PC-3 (cell line): ENCODE data around the gene SEMA3A. TPM values are rescaled to one million over a fixed set of nuclear protein-coding genes. Genes with fewer than 3 reads are reported as not detected.

Experiments used
- ATAC-seq: fragments of 200-7000 bp; cut with Tn5 transposase; 2 replicates; pipeline ENCODE4 v1.9.1; 2020; ENCODE audit warnings: mild to moderate bottlenecking, moderate library complexity
- BruUV-seq: library from RNA; stranded (reverse); fragments of 400-500 nt; replicated peaks from 2 replicates; lab custom pipeline; 2021; lab: Mats Ljungman, UMichigan
- CTCF ChIA-PET: fragments of 300-600 bp; sonication (Branson Sonifier 250); formaldehyde crosslinking; loops from one replicate; lab custom pipeline; 2022; ENCODE audit warnings: antibody characterized with exemption; lab: Charles Lee
- POLR2A ChIA-PET: fragments of 300-600 bp; sonication (Branson Sonifier 250); formaldehyde crosslinking; loops from one replicate; lab custom pipeline; 2022; ENCODE audit warnings: antibody characterized with exemption; ENCODE audit not compliant: unreplicated experiment; lab: Charles Lee
- DNase-seq: peaks from one replicate; pipeline ENCODE4 v3.0.0-alpha.2; 2015
- H2AFZ ChIP-seq: fragments of 300-600 bp; sonication (generic); 2 replicates; pipeline ENCODE4 v1.6.0; 2016; ENCODE audit warnings: antibody characterized with exemption, low read length
- H3F3A ChIP-seq: fragments of 300-600 bp; sonication (generic); one replicate; pipeline ENCODE4 v1.6.0; 2017; ENCODE audit warnings: antibody characterized with exemption, low read length, control low read depth, mild to moderate bottlenecking; ENCODE audit not compliant: unreplicated experiment
- H3K27ac ChIP-seq: fragments of 300-600 bp; sonication (generic); 2 replicates; pipeline ENCODE4 v1.5.1; 2016; ENCODE audit warnings: mild to moderate bottlenecking, low read length
- H3K27me3 ChIP-seq: fragments of 300-600 bp; sonication (generic); 2 replicates; pipeline ENCODE4 v1.6.1; 2016; ENCODE audit warnings: low read length, mixed read lengths
- H3K36me3 ChIP-seq: fragments of 300-600 bp; sonication (generic); 2 replicates; pipeline ENCODE4 v1.6.1; 2016; ENCODE audit warnings: low read depth, mixed run types, low read length, mixed read lengths
- H3K4me1 ChIP-seq: fragments of 300-600 bp; sonication (generic); 2 replicates; pipeline ENCODE4 v1.5.1; 2016; ENCODE audit warnings: low read length; ENCODE audit not compliant: insufficient read depth
- H3K4me2 ChIP-seq: fragments of 300-600 bp; sonication (generic); 2 replicates; pipeline ENCODE4 v1.6.0; 2016; ENCODE audit warnings: low read length
- H3K4me3 ChIP-seq: fragments of 300-600 bp; sonication (generic); 2 replicates; pipeline ENCODE4 v1.5.1; 2016; ENCODE audit warnings: mild to moderate bottlenecking, low read length, mixed read lengths
- H3K79me2 ChIP-seq: fragments of 300-600 bp; sonication (generic); 2 replicates; pipeline ENCODE4 v1.6.1; 2017; ENCODE audit warnings: low read length, mixed read lengths
- H3K9ac ChIP-seq: fragments of 300-600 bp; sonication (generic); 2 replicates; pipeline ENCODE4 v1.6.0; 2016; ENCODE audit warnings: mild to moderate bottlenecking, low read length
- H3K9me2 ChIP-seq: fragments of 300-600 bp; sonication (generic); replicated peaks from 2 replicates; pipeline ENCODE4 v1.6.1; 2016; ENCODE audit warnings: mixed run types, low read length, mixed read lengths
- H3K9me3 ChIP-seq: fragments of 300-600 bp; sonication (generic); 2 replicates; pipeline ENCODE4 v1.6.1; 2016; ENCODE audit warnings: low read length, mixed read lengths
- H4K20me1 ChIP-seq: fragments of 300-600 bp; sonication (generic); 2 replicates; pipeline ENCODE4 v1.6.1; 2016; ENCODE audit warnings: low read length, mixed read lengths
- EZH2 ChIP-seq: fragments of 300-600 bp; sonication (generic); IDR thresholded peaks from one replicate; pipeline ENCODE4 v1.6.1; 2017; ENCODE audit warnings: antibody characterized with exemption, mild to moderate bottlenecking, low read length; ENCODE audit not compliant: unreplicated experiment
- EZH2phosphoT487 ChIP-seq: fragments of 300-600 bp; sonication (generic); IDR thresholded peaks from 2 replicates; pipeline ENCODE4 v1.6.1; 2018; ENCODE audit warnings: mild to moderate bottlenecking, antibody characterized with exemption, low read length, borderline replicate concordance
- intact Hi-C: fragments of 100-400 bp; cut with micrococcal nuclease; formaldehyde crosslinking; loops from 2 replicates; pipeline ENCODE4 v1.9.0; 2023
- total RNA-seq: library from RNA; depleted of rRNA; stranded (reverse); fragments of >200 nt; gene quantifications from 2 replicates; pipeline ENCODE4 v1.2.3, GENCODE V29; 2014
- TF ChIP-seq, protein P1 (sequence below): fragments of 300-600 bp; sonication (generic); conservative IDR thresholded peaks from 2 replicates; pipeline ENCODE4 v1.5.1; 2017; ENCODE audit warnings: antibody characterized with exemption, low read depth, mild to moderate bottlenecking, low read length

The SEMA3A gene
- total RNA-seq, 1 experiment from 2014 or later, result 16.9 TPM

- Histone ChIP-seq H4K20me1 (no peaks in the 10 kb centered on the region), H3K27ac (peak overlapping the region; percentile 100), H3F3A (no peaks in the 10 kb centered on the region), H3K27me3 (no peaks in the 10 kb centered on the region), H3K79me2 (no peaks in the 10 kb centered on the region), H3K9ac (peak overlapping the region; percentile 97), H3K36me3 (no peaks in the 10 kb centered on the region), H3K4me2 (peak overlapping the region; percentile 33; the same call in 1 of the 2 replicates), H3K4me1 (peaks cover 32% of the 10 kb centered on the region), H3K4me3 (no peak overlapping the region), H3K9me2 (no peaks in the 10 kb centered on the region), H3K9me3 (no peaks in the 10 kb centered on the region), H2AFZ (no peak overlapping the region)
- BruUV-seq, result TSS peak; percentile 97
- ATAC-seq (peak; percentile 92), DNase-seq (peak; percentile 97)
- no peak for TF ChIP-seq EZH2phosphoT487
- TF ChIP-seq, protein P1, sequence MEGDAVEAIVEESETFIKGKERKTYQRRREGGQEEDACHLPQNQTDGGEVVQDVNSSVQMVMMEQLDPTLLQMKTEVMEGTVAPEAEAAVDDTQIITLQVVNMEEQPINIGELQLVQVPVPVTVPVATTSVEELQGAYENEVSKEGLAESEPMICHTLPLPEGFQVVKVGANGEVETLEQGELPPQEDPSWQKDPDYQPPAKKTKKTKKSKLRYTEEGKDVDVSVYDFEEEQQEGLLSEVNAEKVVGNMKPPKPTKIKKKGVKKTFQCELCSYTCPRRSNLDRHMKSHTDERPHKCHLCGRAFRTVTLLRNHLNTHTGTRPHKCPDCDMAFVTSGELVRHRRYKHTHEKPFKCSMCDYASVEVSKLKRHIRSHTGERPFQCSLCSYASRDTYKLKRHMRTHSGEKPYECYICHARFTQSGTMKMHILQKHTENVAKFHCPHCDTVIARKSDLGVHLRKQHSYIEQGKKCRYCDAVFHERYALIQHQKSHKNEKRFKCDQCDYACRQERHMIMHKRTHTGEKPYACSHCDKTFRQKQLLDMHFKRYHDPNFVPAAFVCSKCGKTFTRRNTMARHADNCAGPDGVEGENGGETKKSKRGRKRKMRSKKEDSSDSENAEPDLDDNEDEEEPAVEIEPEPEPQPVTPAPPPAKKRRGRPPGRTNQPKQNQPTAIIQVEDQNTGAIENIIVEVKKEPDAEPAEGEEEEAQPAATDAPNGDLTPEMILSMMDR, result no peak
- no peak for TF ChIP-seq EZH2
- POLR2A ChIA-PET, result no interaction called here
- intact Hi-C loops, result loop anchor here (1.0 to 5.0 kb wide), 7 partner anchors 18 to 290 kb away; partner anchors contain the start of gene SEMA3A
- CTCF ChIA-PET, result no interaction called here
Observed at GRCh38 chr7:84237533-84238173, 43.1 kb upstream of the SEMA3A start.

- DNase-seq, result peak; percentile 76
- no peaks in the 10 kb centered on the region for H3K36me3 ChIP-seq
- CTCF ChIA-PET, result no interaction called here
Observed at GRCh38 chr7:84236398-84236797, 41.8 kb upstream of the SEMA3A start.

More at GRCh38 chr7:84236398-84236797, 41.8 kb upstream of the SEMA3A start:
- Histone ChIP-seq H3K27ac (peak overlapping the region; percentile 100), H3K4me3 (peak overlapping the region; percentile 42), H3K4me1 (peaks cover 36% of the 10 kb centered on the region), H3K79me2 (no peaks in the 10 kb centered on the region), H3K27me3 (no peaks in the 10 kb centered on the region), H2AFZ (no peak overlapping the region), H3K9me2 (no peaks in the 10 kb centered on the region), H3K4me2 (peak overlapping the region; percentile 67), H3K9me3 (no peaks in the 10 kb centered on the region), H4K20me1 (no peaks in the 10 kb centered on the region), H3K9ac (peak overlapping the region; percentile 97), H3F3A (no peaks in the 10 kb centered on the region)
- BruUV-seq, result no TSS peak
- ATAC-seq, result peak; percentile 35
- intact Hi-C loops, result loop anchor here (1.0 to 5.0 kb wide), 7 partner anchors 42 to 291 kb away; partner anchors contain the start of gene SEMA3A
- TF ChIP-seq EZH2 (no peak), EZH2phosphoT487 (no peak)
- TF ChIP-seq, protein P1, result no peak
- POLR2A ChIA-PET, result no interaction called here
